Brain microvascular endothelial cell (primary cell): Measurements from ENCODE around the gene SORBS1.

Experiments used
- DNase-seq: peaks from one replicate; pipeline ENCODE4 v3.0.0-alpha.2; 2020
- H3K27ac ChIP-seq: fragments of 250-450 bp; sonication (Bioruptor Pico); 2 replicates; pipeline ENCODE4 v1.5.1; 2020; ENCODE audit warnings: mild to moderate bottlenecking, moderate library complexity
- H3K27me3 ChIP-seq: fragments of 250-450 bp; sonication (Bioruptor Pico); replicated peaks from 2 replicates; pipeline ENCODE4 v1.5.1; 2020; ENCODE audit warnings: mild to moderate bottlenecking
- H3K36me3 ChIP-seq: fragments of 250-450 bp; sonication (Bioruptor Pico); replicated peaks from 2 replicates; pipeline ENCODE4 v1.5.1; 2020; ENCODE audit warnings: mild to moderate bottlenecking
- H3K4me3 ChIP-seq: 2 replicates; pipeline ENCODE4 v1.5.1; 2011; ENCODE audit warnings: low read depth, mild to moderate bottlenecking, control low read depth, low read length, moderate library complexity
- CTCF ChIP-seq: IDR thresholded peaks from 2 replicates; pipeline ENCODE4 v1.5.1; 2011; ENCODE audit warnings: low read depth, mild to moderate bottlenecking, moderate library complexity, low read length, control low read depth, inconsistent platforms; ENCODE audit errors: missing control alignments
- in situ Hi-C: cut with HindIII; loops from 2 replicates; pipeline ENCODE4 v1.10.0; 2017; ENCODE audit warnings: low sequenced_read_pairs, low pct_ligation_motif_present

Gene SORBS1

GRCh38 chr10:95558593-95559320, 2.4 kb downstream of the SORBS1 start:
- Histone ChIP-seq H3K36me3 (no peaks in the 10 kb centered on the region), H3K27ac (no peak overlapping the region), H3K27me3 (peaks cover 11% of the 10 kb centered on the region), H3K4me3 (no peak overlapping the region)
- no peak for DNase-seq
- in situ Hi-C loops: no loop called here
- no peak for TF ChIP-seq CTCF

GRCh38 chr10:95556994-95557767, 4.0 kb downstream of the SORBS1 start:
- DNase-seq: no peak
- Histone ChIP-seq H3K4me3 (no peak overlapping the region), H3K36me3 (no peaks in the 10 kb centered on the region), H3K27ac (no peak overlapping the region), H3K27me3 (peaks cover 11% of the 10 kb centered on the region)
- in situ Hi-C loops: no loop called here
- no peak for TF ChIP-seq CTCF

GRCh38 chr10:95553674-95554073, 7.5 kb downstream of the SORBS1 start:
- no peak for DNase-seq
- TF ChIP-seq CTCF: no peak
- no peaks in the 10 kb centered on the region for H3K36me3 ChIP-seq
- H3K4me3 ChIP-seq: no peak overlapping the region
- no peak overlapping the region for H3K27ac ChIP-seq
- in situ Hi-C loops: no loop called here
- H3K27me3 ChIP-seq: no peaks in the 10 kb centered on the region

- TF ChIP-seq CTCF: no peak
- in situ Hi-C loops: no loop called here
- DNase-seq: no peak
These were observed 8.4 kb downstream of the SORBS1 start for GRCh38 chr10:95552679-95553342.

GRCh38 chr10:95550073-95550672, 11.0 kb downstream of the SORBS1 start:
- in situ Hi-C loops: no loop called here
- H3K36me3 ChIP-seq: no peaks in the 10 kb centered on the region
- TF ChIP-seq CTCF: no peak
- DNase-seq: no peak
- H3K4me3 ChIP-seq: no peak overlapping the region
- no peak overlapping the region for H3K27ac ChIP-seq
- H3K27me3 ChIP-seq: no peaks in the 10 kb centered on the region

More at GRCh38 chr10:95552679-95553342, 8.4 kb downstream of the SORBS1 start:
- Histone ChIP-seq H3K36me3 (no peaks in the 10 kb centered on the region), H3K27ac (no peak overlapping the region), H3K27me3 (no peaks in the 10 kb centered on the region), H3K4me3 (no peak overlapping the region)
